GM23338 (cell line): Measurements from ENCODE around the gene ASCL5. TPM values are rescaled to one million over a fixed set of nuclear protein-coding genes. Genes with fewer than 3 reads are reported as not detected.

Experiments
- ATAC-seq: fragments of 200-7000 bp; cut with Tn5 transposase; 3 replicates; pipeline ENCODE4 v1.9.1; 2020
- DNase-seq: peaks from one replicate; pipeline ENCODE4 v3.0.0-alpha.2; 2015; ENCODE audit warnings: low spot score
- H2AFZ ChIP-seq: fragments of 200-600 bp; sonication (generic); 2 replicates; pipeline ENCODE4 v1.8.0; 2016; ENCODE audit warnings: antibody characterized with exemption, mild to moderate bottlenecking, moderate library complexity
- H3F3A ChIP-seq: fragments of 200-600 bp; sonication (generic); replicated peaks from 2 replicates; pipeline ENCODE4 v1.8.0; 2017; ENCODE audit warnings: antibody characterized with exemption, mixed run types, low read depth
- H3K27ac ChIP-seq: fragments of 200-600 bp; sonication (generic); 2 replicates; pipeline ENCODE4 v1.6.1; 2016; ENCODE audit warnings: low read depth
- H3K27me3 ChIP-seq: fragments of 200-600 bp; sonication (generic); 2 replicates; pipeline ENCODE4 v1.8.0; 2016; ENCODE audit warnings: mild to moderate bottlenecking, mixed run types, moderate library complexity; ENCODE audit not compliant: insufficient read depth
- H3K36me3 ChIP-seq: fragments of 200-600 bp; sonication (generic); 2 replicates; pipeline ENCODE4 v1.8.0; 2016; ENCODE audit warnings: mild to moderate bottlenecking; ENCODE audit not compliant: insufficient read depth
- H3K4me1 ChIP-seq: fragments of 200-600 bp; sonication (generic); 2 replicates; pipeline ENCODE4 v1.8.0; 2016; ENCODE audit warnings: mild to moderate bottlenecking, moderate library complexity; ENCODE audit not compliant: insufficient read depth
- H3K4me2 ChIP-seq: fragments of 200-600 bp; sonication (generic); 2 replicates; pipeline ENCODE4 v1.7.1; 2017; ENCODE audit warnings: mixed run types
- H3K4me3 ChIP-seq: fragments of 200-600 bp; sonication (generic); 2 replicates; pipeline ENCODE4 v1.6.1; 2016; ENCODE audit warnings: mixed run types
- H3K79me2 ChIP-seq: fragments of 200-600 bp; sonication (generic); replicated peaks from 2 replicates; pipeline ENCODE4 v1.8.0; 2017; ENCODE audit warnings: mild to moderate bottlenecking; ENCODE audit not compliant: insufficient read depth
- H3K9me2 ChIP-seq: fragments of 200-600 bp; sonication (generic); 2 replicates; pipeline ENCODE4 v1.8.0; 2017; ENCODE audit not compliant: insufficient read depth
- H4K20me1 ChIP-seq: fragments of 200-600 bp; sonication (generic); replicated peaks from 2 replicates; pipeline ENCODE4 v1.8.0; 2017; ENCODE audit warnings: mild to moderate bottlenecking; ENCODE audit not compliant: insufficient read depth
- H3K27ac Mint-ChIP-seq: 2 replicates; pipeline ENCODE4 v1.8.0; 2020; ENCODE audit warnings: inconsistent platforms, mild to moderate bottlenecking, moderate library complexity, mixed read lengths
- H3K27me3 Mint-ChIP-seq: 3 replicates; pipeline ENCODE4 v1.8.0; 2022; ENCODE audit warnings: low read depth, mild to moderate bottlenecking, moderate library complexity, mixed read lengths, inconsistent platforms; ENCODE audit not compliant: insufficient read depth, poor library complexity
- H3K36me3 Mint-ChIP-seq: 3 replicates; pipeline ENCODE4 v1.8.0; 2021; ENCODE audit warnings: low read depth, mild to moderate bottlenecking, inconsistent platforms, moderate library complexity, mixed read lengths
- H3K4me1 Mint-ChIP-seq: 3 replicates; pipeline ENCODE4 v1.8.0; 2020; ENCODE audit warnings: mild to moderate bottlenecking, inconsistent platforms, mixed read lengths
- H3K4me3 Mint-ChIP-seq: 3 replicates; pipeline ENCODE4 v1.8.0; 2021; ENCODE audit warnings: moderate library complexity, mild to moderate bottlenecking, inconsistent platforms, mixed read lengths
- H3K9me3 Mint-ChIP-seq: 3 replicates; pipeline ENCODE4 v1.8.0; 2020; ENCODE audit warnings: moderate library complexity, mild to moderate bottlenecking, inconsistent platforms, mixed read lengths
- EZH2 ChIP-seq: fragments of 200-600 bp; sonication (generic); IDR thresholded peaks from one replicate; pipeline ENCODE4 v1.8.0; 2017; ENCODE audit warnings: antibody characterized with exemption, mild to moderate bottlenecking, low read depth; ENCODE audit not compliant: unreplicated experiment
- EZH2phosphoT487 ChIP-seq: fragments of 200-600 bp; sonication (generic); IDR thresholded peaks from one replicate; pipeline ENCODE4 v1.8.1; 2018; ENCODE audit warnings: antibody characterized with exemption; ENCODE audit not compliant: unreplicated experiment
- JUNB ChIP-seq: IDR thresholded peaks from one replicate; pipeline ENCODE4 v1.6.1; 2016; ENCODE audit warnings: antibody characterized with exemption; ENCODE audit not compliant: unreplicated experiment
- NANOG ChIP-seq: IDR thresholded peaks from 2 replicates; pipeline ENCODE4 v1.6.1; 2016; ENCODE audit warnings: antibody characterized with exemption, borderline replicate concordance
- POLR2AphosphoS5 ChIP-seq: IDR thresholded peaks from 2 replicates; pipeline ENCODE4 v1.6.1; 2016; ENCODE audit warnings: antibody characterized with exemption, low read depth
- STAT1 ChIP-seq: IDR thresholded peaks from one replicate; pipeline ENCODE4 v1.6.1; 2016; ENCODE audit warnings: antibody characterized with exemption; ENCODE audit not compliant: unreplicated experiment
- ZNF114 ChIP-seq: fragments of 250-450 bp; sonication (Bioruptor Pico); IDR thresholded peaks from 2 replicates; pipeline ENCODE4 v1.5.0; 2020; ENCODE audit warnings: mild to moderate bottlenecking, moderate library complexity
- ZNF331 ChIP-seq: fragments of 250-450 bp; sonication (Bioruptor Pico); IDR thresholded peaks from 2 replicates; pipeline ENCODE4 v1.5.0; 2020; ENCODE audit warnings: low read depth, mild to moderate bottlenecking, moderate library complexity
- polyA plus RNA-seq: library from polyadenylated mRNA; unstranded; fragments of >200 nt; fragmentation: Nextera tagmentation; extraction: Ambion mirVana; gene quantifications from 2 replicates; pipeline ENCODE4 v1.2.1, GENCODE V29; 2016
- total RNA-seq: library from RNA; depleted of rRNA; stranded (reverse); fragments of >200 nt; shearing (Covaris generic); gene quantifications from 2 replicates; pipeline ENCODE4 v1.2.3, GENCODE V29; 2014
- TF ChIP-seq, protein P1 (sequence below), 2 experiments: fragments of 200-600 bp in 1 of 2; sonication (generic) in 1 of 2; conservative IDR thresholded peaks; 2 replicates each; pipeline versions ENCODE4 v1.5.1 to v1.6.1; 2016 to 2017; ENCODE audit warnings: antibody characterized with exemption in 2 of 2, low read depth in 2 of 2, mild to moderate bottlenecking in 2 of 2, moderate library complexity in 1 of 2
- TF ChIP-seq, protein P2 (sequence below): fragments of 250-450 bp; sonication (Bioruptor Pico); IDR thresholded peaks from 2 replicates; pipeline ENCODE4 v1.5.0; 2020; ENCODE audit warnings: mild to moderate bottlenecking, moderate library complexity
- TF ChIP-seq, protein P3 (sequence below): IDR thresholded peaks from 2 replicates; pipeline ENCODE4 v1.6.1; 2016; ENCODE audit warnings: antibody characterized with exemption

ASCL5 gene
- total and polyA plus RNA-seq, 2 experiments from 2014 or later, result not detected

DNA sequence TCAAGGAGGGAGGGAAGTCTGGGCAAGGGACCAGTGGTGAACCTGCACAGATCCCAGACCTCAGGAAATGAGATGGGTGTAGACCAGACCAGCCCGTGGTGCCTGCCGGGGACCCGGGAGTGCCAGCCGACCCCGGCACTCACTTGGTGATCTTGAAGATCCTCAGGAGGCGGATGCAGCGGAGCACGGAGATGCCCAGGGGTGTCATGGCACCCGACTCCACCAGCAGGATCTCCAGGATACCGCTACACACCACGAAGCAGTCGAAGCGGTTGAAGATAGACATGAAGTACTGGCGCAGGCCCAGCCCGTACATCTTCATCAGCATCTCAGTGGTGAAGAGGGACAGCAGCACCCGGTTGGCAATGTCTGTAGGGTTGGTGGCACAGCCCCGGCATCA is 49.2 kb downstream of the ASCL5 start:
- ATAC-seq, result no peak
- no peak overlapping the region for H3K27ac Mint-ChIP-seq

DNA sequence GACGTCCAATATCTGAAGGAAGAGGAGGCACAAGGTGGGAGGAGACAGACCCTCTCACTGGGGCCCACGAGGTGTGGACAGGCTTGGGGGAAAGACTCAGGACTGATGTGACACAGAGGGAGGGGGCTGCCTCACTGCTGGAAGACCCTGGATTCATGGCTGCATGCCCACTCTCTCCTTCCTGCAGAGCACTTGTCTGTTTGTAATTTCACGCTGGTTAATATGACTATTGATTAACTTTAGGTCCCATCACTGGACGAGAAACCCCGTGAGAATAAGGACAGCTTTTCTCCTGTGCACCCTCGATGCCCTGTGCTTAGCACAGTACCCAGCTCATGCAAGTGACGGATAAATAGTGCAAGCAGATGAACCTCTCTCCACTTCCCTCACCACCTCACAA is 49.9 kb downstream of the ASCL5 start:
- Histone ChIP-seq H2AFZ (no peak overlapping the region), H3K4me1 (no peaks in the 10 kb centered on the region), H3K9me2 (no peaks in the 10 kb centered on the region), H4K20me1 (no peaks in the 10 kb centered on the region), H3K36me3 (no peaks in the 10 kb centered on the region), H3K4me2 (no peak overlapping the region), H3K4me3 (no peak overlapping the region), H3K27me3 (no peaks in the 10 kb centered on the region), H3K27ac (no peak overlapping the region), H3F3A (no peaks in the 10 kb centered on the region), H3K79me2 (no peaks in the 10 kb centered on the region)
- ATAC-seq, result no peak
- DNase-seq, result no peak
- no peak overlapping the region for H3K4me3 Mint-ChIP-seq
- no peaks in the 10 kb centered on the region; the same call in 2 of the 3 replicates for H3K4me1 Mint-ChIP-seq
- no peaks in the 10 kb centered on the region for H3K36me3 Mint-ChIP-seq
- no peak overlapping the region for H3K27ac Mint-ChIP-seq
- H3K27me3 Mint-ChIP-seq, result peaks cover 4% of the 10 kb centered on the region
- H3K9me3 Mint-ChIP-seq, result no peaks in the 10 kb centered on the region
- TF ChIP-seq, protein P1, sequence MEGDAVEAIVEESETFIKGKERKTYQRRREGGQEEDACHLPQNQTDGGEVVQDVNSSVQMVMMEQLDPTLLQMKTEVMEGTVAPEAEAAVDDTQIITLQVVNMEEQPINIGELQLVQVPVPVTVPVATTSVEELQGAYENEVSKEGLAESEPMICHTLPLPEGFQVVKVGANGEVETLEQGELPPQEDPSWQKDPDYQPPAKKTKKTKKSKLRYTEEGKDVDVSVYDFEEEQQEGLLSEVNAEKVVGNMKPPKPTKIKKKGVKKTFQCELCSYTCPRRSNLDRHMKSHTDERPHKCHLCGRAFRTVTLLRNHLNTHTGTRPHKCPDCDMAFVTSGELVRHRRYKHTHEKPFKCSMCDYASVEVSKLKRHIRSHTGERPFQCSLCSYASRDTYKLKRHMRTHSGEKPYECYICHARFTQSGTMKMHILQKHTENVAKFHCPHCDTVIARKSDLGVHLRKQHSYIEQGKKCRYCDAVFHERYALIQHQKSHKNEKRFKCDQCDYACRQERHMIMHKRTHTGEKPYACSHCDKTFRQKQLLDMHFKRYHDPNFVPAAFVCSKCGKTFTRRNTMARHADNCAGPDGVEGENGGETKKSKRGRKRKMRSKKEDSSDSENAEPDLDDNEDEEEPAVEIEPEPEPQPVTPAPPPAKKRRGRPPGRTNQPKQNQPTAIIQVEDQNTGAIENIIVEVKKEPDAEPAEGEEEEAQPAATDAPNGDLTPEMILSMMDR (conservative IDR thresholded peaks at IDR 0.05; ENCODE audit: low read depth in 2 of 2), result no peak
- TF ChIP-seq, protein P2, sequence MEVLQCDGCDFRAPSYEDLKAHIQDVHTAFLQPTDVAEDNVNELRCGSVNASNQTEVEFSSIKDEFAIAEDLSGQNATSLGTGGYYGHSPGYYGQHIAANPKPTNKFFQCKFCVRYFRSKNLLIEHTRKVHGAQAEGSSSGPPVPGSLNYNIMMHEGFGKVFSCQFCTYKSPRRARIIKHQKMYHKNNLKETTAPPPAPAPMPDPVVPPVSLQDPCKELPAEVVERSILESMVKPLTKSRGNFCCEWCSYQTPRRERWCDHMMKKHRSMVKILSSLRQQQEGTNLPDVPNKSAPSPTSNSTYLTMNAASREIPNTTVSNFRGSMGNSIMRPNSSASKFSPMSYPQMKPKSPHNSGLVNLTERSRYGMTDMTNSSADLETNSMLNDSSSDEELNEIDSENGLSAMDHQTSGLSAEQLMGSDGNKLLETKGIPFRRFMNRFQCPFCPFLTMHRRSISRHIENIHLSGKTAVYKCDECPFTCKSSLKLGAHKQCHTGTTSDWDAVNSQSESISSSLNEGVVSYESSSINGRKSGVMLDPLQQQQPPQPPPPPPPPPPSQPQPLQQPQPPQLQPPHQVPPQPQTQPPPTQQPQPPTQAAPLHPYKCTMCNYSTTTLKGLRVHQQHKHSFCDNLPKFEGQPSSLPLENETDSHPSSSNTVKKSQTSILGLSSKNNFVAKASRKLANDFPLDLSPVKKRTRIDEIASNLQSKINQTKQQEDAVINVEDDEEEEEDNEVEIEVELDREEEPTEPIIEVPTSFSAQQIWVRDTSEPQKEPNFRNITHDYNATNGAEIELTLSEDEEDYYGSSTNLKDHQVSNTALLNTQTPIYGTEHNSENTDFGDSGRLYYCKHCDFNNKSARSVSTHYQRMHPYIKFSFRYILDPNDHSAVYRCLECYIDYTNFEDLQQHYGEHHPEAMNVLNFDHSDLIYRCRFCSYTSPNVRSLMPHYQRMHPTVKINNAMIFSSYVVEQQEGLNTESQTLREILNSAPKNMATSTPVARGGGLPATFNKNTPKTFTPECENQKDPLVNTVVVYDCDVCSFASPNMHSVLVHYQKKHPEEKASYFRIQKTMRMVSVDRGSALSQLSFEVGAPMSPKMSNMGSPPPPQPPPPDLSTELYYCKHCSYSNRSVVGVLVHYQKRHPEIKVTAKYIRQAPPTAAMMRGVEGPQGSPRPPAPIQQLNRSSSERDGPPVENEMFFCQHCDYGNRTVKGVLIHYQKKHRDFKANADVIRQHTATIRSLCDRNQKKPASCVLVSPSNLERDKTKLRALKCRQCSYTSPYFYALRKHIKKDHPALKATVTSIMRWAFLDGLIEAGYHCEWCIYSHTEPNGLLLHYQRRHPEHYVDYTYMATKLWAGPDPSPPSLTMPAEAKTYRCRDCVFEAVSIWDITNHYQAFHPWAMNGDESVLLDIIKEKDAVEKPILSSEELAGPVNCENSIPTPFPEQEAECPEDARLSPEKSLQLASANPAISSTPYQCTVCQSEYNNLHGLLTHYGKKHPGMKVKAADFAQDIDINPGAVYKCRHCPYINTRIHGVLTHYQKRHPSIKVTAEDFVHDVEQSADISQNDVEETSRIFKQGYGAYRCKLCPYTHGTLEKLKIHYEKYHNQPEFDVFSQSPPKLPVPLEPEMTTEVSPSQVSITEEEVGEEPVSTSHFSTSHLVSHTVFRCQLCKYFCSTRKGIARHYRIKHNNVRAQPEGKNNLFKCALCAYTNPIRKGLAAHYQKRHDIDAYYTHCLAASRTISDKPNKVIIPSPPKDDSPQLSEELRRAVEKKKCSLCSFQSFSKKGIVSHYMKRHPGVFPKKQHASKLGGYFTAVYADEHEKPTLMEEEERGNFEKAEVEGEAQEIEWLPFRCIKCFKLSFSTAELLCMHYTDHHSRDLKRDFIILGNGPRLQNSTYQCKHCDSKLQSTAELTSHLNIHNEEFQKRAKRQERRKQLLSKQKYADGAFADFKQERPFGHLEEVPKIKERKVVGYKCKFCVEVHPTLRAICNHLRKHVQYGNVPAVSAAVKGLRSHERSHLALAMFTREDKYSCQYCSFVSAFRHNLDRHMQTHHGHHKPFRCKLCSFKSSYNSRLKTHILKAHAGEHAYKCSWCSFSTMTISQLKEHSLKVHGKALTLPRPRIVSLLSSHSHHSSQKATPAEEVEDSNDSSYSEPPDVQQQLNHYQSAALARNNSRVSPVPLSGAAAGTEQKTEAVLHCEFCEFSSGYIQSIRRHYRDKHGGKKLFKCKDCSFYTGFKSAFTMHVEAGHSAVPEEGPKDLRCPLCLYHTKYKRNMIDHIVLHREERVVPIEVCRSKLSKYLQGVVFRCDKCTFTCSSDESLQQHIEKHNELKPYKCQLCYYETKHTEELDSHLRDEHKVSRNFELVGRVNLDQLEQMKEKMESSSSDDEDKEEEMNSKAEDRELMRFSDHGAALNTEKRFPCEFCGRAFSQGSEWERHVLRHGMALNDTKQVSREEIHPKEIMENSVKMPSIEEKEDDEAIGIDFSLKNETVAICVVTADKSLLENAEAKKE (CRISPR knock-in tag), result no peak
- TF ChIP-seq EZH2phosphoT487, result no peak
- TF ChIP-seq, protein P3, sequence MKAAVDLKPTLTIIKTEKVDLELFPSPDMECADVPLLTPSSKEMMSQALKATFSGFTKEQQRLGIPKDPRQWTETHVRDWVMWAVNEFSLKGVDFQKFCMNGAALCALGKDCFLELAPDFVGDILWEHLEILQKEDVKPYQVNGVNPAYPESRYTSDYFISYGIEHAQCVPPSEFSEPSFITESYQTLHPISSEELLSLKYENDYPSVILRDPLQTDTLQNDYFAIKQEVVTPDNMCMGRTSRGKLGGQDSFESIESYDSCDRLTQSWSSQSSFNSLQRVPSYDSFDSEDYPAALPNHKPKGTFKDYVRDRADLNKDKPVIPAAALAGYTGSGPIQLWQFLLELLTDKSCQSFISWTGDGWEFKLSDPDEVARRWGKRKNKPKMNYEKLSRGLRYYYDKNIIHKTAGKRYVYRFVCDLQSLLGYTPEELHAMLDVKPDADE, result no peak
- no peak for TF ChIP-seq POLR2AphosphoS5
- TF ChIP-seq EZH2, result no peak
- TF ChIP-seq STAT1, result no peak
- no peak for TF ChIP-seq ZNF331 (CRISPR knock-in tag)
- no peak for TF ChIP-seq ZNF114 (CRISPR knock-in tag)
- TF ChIP-seq NANOG, result no peak
- no peak for TF ChIP-seq JUNB

More for the DNA sequence above, 49.2 kb downstream of the ASCL5 start:
- Histone ChIP-seq H3K36me3 (no peaks in the 10 kb centered on the region), H3K4me2 (no peak overlapping the region), H2AFZ (no peak overlapping the region), H3K9me2 (no peaks in the 10 kb centered on the region), H4K20me1 (no peaks in the 10 kb centered on the region), H3K27me3 (no peaks in the 10 kb centered on the region), H3K4me3 (no peak overlapping the region), H3K79me2 (no peaks in the 10 kb centered on the region), H3K27ac (no peak overlapping the region), H3F3A (no peaks in the 10 kb centered on the region), H3K4me1 (no peaks in the 10 kb centered on the region)
- no peaks in the 10 kb centered on the region for H3K36me3 Mint-ChIP-seq
- no peak for DNase-seq
- no peaks in the 10 kb centered on the region; the same call in 2 of the 3 replicates for H3K4me1 Mint-ChIP-seq
- H3K27me3 Mint-ChIP-seq, result peaks cover 4% of the 10 kb centered on the region
- H3K9me3 Mint-ChIP-seq, result no peaks in the 10 kb centered on the region
- TF ChIP-seq EZH2phosphoT487 (no peak), POLR2AphosphoS5 (no peak), EZH2 (no peak), JUNB (no peak)
- no peak overlapping the region for H3K4me3 Mint-ChIP-seq
